Common myeloid progenitor, CD34-positive (primary cell): ENCODE data around the gene AVPR2.

Experiments used
- CTCF ChIA-PET: fragments of 350-600 bp; sonication (Branson Sonifier 250); formaldehyde crosslinking; loops from one replicate; lab custom pipeline; 2021; ENCODE audit warnings: antibody characterized with exemption; lab: Charles Lee
- POLR2A ChIA-PET: fragments of 350-600 bp; sonication (Branson Sonifier 250); formaldehyde crosslinking; loops from one replicate; lab custom pipeline; 2021; ENCODE audit warnings: antibody characterized with exemption; lab: Charles Lee
- DNase-seq, 3 donors: peaks; one replicate each; pipeline versions ENCODE4 v3.0.0 to v3.0.0-alpha.2; 2013
- H3K27ac ChIP-seq, 2 experiments: 1 replicate in 1 of 2; 2 replicates in 1 of 2; pipeline ENCODE4 v1.7.0; 2013; ENCODE audit warnings: inconsistent platforms in 2 of 2, low read length in 2 of 2, mild to moderate bottlenecking in 2 of 2, low read depth in 1 of 2, moderate library complexity in 1 of 2; ENCODE audit not compliant: severe bottlenecking in 2 of 2, insufficient read depth in 1 of 2, poor library complexity in 1 of 2
- H3K27me3 ChIP-seq, 5 experiments: replicated peaks in 2 of 5; 1 replicate in 3 of 5; 2 replicates in 2 of 5; pipeline versions ENCODE4 v1.6.1 to v1.7.0; 2013; ENCODE audit warnings: low read length in 4 of 5, mild to moderate bottlenecking in 2 of 5, moderate library complexity in 2 of 5, inconsistent platforms in 1 of 5; ENCODE audit not compliant: insufficient read depth in 5 of 5, control insufficient read depth in 4 of 5
- H3K36me3 ChIP-seq, 4 experiments: 1 replicate in 2 of 4; 2 replicates in 2 of 4; pipeline versions ENCODE4 v1.6.1 to v1.7.0; 2013; ENCODE audit warnings: low read length in 3 of 4, control low read depth in 1 of 4, mild to moderate bottlenecking in 1 of 4; ENCODE audit not compliant: control insufficient read depth in 4 of 4, insufficient read depth in 4 of 4
- H3K4me1 ChIP-seq, 4 experiments: 1 replicate in 3 of 4; 2 replicates in 1 of 4; pipeline versions ENCODE4 v1.6.1 to v1.7.1; 2013; ENCODE audit warnings: low read length in 3 of 4, mild to moderate bottlenecking in 3 of 4, control low read depth in 1 of 4, inconsistent platforms in 1 of 4, moderate library complexity in 1 of 4; ENCODE audit not compliant: control insufficient read depth in 4 of 4, insufficient read depth in 4 of 4; ENCODE audit errors: control extremely low read depth in 1 of 4
- H3K4me3 ChIP-seq, 7 experiments: 1 replicate in 4 of 7; 2 replicates in 3 of 7; pipeline versions ENCODE4 v1.5.1 to v1.7.0; 2013; ENCODE audit warnings: mild to moderate bottlenecking in 7 of 7, low read length in 6 of 7, moderate library complexity in 6 of 7, inconsistent platforms in 2 of 7, low read depth in 2 of 7, control low read depth in 1 of 7; ENCODE audit not compliant: insufficient read depth in 4 of 7, control insufficient read depth in 1 of 7; ENCODE audit errors: extremely low read depth in 1 of 7
- H3K9me3 ChIP-seq, 5 experiments: 1 replicate in 4 of 5; 2 replicates in 1 of 5; pipeline versions ENCODE4 v1.6.1 to v1.7.1; 2013; ENCODE audit warnings: low read length in 4 of 5, mild to moderate bottlenecking in 2 of 5, inconsistent platforms in 1 of 5, low read depth in 1 of 5, moderate library complexity in 1 of 5; ENCODE audit not compliant: control insufficient read depth in 4 of 5, insufficient read depth in 2 of 5; ENCODE audit errors: control extremely low read depth in 1 of 5
- WGBS: methylation state at CpG from one replicate; pipeline ENCODE4 v1.1.5; 2013; ENCODE audit not compliant: insufficient coverage; 5-methylcytosine and 5-hydroxymethylcytosine counted together

Gene AVPR2

DNA sequence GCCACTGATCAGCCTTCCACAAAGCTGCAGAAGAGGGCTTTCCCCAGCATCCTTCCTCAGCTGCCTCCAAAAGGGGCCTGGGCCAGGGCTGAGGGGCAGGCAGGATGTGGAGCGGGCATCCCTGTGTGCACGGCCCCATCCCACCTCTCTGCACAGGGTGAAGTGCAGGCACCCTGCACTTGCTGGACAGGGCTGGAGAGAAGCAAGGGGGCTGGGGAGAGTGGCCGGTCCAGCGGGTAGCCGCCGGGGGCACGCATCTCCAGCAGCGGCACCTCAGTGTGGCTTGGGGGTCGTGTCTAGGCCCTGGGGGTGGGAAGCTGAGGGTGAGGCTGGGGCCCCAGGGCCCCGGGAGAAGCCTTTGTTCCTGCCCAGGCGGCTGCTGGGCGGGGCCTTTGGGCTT, 3.0 kb downstream of the AVPR2 start:
- 81% methylated on average over 6 of the region's 12 CpGs for WGBS
- peaks cover 0 to 13% (median 0%) of the 10 kb centered on the region in 5 experiments for H3K27me3 ChIP-seq
- H3K9me3 ChIP-seq = no peaks in the 10 kb centered on the region
- H3K36me3 ChIP-seq = peaks cover 0 to 36% (median 22%) of the 10 kb centered on the region in 4 experiments
- no peak overlapping the region for H3K27ac ChIP-seq
- no peak overlapping the region for H3K4me3 ChIP-seq
- no peak for DNase-seq
- POLR2A ChIA-PET = no interaction called here
- H3K4me1 ChIP-seq = peaks cover 0 to 28% (median 25%) of the 10 kb centered on the region in 4 experiments
- CTCF ChIA-PET = interaction anchor here (1.3 to 2.6 kb wide), 5 partner anchors 10 to 61 kb away, joined by 4 to 11 read pairs (median 5); no protein-coding TSS in a partner anchor

DNA sequence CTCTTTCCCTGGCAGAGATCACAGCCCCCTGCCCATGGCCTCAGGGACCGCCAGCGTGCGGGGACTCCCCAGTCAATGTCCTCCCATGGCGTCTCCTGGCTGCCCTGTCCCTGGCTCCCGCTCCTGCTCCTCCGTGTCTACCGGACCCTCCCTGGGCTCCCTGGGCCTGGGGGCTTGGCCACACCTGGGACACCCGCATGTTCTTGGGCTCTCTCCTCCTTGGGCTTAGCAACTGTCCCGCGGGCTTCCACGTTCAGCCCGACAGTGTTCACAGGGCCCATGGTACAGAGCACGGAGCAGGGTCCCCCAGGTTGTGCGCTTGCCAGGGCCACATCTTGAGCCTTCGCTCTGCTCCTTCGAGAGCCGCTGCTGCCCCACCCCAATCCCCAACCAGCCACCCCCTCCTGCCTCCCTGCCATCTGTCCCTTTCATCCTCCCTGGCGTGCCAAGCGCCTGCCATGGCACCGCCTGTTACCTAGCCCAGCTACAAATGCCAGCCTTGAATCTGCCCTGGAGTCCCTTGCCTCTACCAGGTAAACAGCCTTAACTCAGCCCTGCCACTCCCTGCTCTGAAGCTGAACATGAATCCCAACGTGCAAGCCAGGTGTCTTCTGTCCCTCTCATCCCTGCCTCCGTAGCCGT, 3.9 kb downstream of the AVPR2 start:
- Histone ChIP-seq H3K9me3 (no peaks in the 10 kb centered on the region), H3K4me1 (peaks cover 0 to 22% (median 18%) of the 10 kb centered on the region in 4 experiments), H3K27me3 (peaks cover 0 to 13% (median 0%) of the 10 kb centered on the region in 5 experiments), H3K27ac (no peak overlapping the region), H3K36me3 (peaks cover 0 to 44% (median 26%) of the 10 kb centered on the region in 4 experiments), H3K4me3 (no peak overlapping the region)
- ChIA-PET POLR2A (no interaction called here), CTCF (interaction anchor here (1.7 to 1.8 kb wide), 2 partner anchors 17 to 38 kb away, joined by 4 read pairs; no protein-coding TSS in a partner anchor)
- WGBS = 91% methylated on average over 15 of the region's 23 CpGs
- DNase-seq = no peak

DNA sequence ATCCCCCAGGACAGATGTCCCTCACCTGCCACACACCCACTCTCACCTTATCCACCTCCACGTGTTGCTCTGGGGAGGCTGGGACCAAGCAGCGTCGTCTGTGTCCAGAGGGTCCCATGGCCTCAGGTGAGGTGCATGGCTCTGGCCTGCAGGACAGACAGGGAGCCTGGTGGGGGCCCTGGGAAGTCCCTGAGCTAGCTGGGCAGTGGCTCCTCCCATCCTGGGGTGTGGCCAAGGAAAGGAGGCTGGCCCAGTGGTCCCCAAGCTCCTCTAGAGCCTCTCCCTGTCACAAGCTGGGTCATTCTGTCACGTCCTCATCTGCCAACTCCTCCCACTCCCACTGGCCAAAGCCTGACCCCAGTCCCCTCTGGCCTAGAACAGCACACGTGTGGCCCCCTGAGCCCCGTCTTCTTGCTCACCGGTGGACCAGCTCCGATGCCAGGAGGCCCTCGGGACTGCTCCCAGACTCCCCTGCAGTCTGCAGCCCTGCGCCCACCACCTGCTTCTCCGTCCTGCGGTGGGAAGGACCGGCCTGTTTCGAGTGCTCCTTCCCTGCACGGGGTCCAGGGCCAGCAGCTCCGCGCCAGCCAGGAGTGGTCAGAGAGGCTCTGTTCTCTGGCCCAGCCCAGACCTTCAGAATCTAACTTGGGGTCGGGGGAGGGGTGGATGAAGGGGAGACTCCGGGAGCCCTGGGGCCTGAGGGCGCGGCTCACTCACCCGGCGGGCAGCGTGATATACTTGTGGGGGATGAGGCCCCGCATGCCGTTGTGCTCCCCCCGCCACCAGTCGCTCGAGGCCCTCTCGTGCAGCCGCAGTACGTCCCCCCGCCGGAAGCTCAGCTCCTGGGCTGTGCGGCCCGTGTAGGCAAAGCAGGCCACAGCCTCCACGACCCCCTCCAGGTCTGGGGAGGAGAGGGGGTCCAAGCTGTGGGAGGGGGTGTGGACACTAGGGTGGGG, 4.8 kb downstream of the AVPR2 start:
- Histone ChIP-seq H3K4me1 (peaks cover 0 to 14% (median 9%) of the 10 kb centered on the region in 4 experiments), H3K27me3 (peaks cover 0 to 15% (median 0%) of the 10 kb centered on the region in 5 experiments), H3K27ac (no peak overlapping the region), H3K4me3 (no peak overlapping the region), H3K9me3 (no peaks in the 10 kb centered on the region), H3K36me3 (peaks cover 0 to 52% (median 32%) of the 10 kb centered on the region in 4 experiments)
- 91% methylated on average over 29 of the region's 37 CpGs for WGBS
- ChIA-PET POLR2A (no interaction called here), CTCF (interaction anchor here (1.1 to 1.8 kb wide), 2 partner anchors 16 to 38 kb away, joined by 3 to 4 read pairs; no protein-coding TSS in a partner anchor)
- DNase-seq = no peak

DNA sequence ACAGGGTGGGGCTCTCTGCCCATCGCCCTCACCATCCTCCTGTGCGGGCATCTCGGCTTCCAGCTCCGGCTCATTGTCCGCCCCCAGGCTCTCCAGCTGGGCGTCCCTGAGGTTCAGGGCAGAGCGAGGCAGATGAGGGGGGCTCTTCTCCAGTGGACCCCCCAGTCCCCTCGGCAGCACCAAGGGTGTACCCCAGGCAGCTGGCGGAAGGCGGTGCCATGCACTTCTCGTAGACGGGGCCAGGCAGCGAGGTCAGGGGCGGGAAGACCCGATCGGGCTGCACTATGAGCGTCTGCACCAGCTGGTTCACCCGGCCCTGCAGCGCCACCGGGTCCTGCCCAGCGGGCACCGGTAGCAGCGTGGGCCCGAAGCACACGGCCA, 5.5 kb downstream of the AVPR2 start:
- ChIA-PET CTCF (interaction anchor here (1.8 kb wide), 1 partner anchor 15 kb away, joined by 4 read pairs; no protein-coding TSS in a partner anchor), POLR2A (no interaction called here)
- H3K4me1 ChIP-seq = peaks cover 0 to 8% (median 2%) of the 10 kb centered on the region in 4 experiments
- H3K27me3 ChIP-seq = peaks cover 0 to 14% (median 0%) of the 10 kb centered on the region in 5 experiments
- no peak overlapping the region for H3K27ac ChIP-seq
- H3K36me3 ChIP-seq = peaks cover 0 to 56% (median 33%) of the 10 kb centered on the region in 4 experiments
- H3K9me3 ChIP-seq = no peaks in the 10 kb centered on the region
- no peak overlapping the region for H3K4me3 ChIP-seq
- WGBS = 93% methylated on average over 25 of the region's 25 CpGs
- DNase-seq = no peak

DNA sequence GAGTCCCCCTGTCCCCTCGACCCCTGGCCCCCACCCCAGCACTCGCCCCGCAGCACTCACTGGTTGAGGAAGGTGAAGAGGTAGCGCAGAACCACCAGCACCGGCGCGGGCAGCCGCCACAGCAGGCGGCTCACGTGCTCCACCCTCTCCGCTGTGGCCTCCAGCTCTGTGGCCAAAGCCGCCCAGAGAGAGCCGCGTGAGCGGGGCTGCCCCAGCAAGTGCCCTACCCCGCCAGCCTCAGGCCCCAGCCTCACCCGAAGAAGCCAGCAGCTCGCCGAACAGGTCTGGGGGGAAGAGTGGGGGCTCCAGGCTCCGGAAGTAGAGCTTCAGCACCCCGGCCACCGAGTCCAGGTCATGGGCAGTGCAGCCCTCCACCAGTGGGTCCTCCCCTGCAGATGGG, 6.0 kb downstream of the AVPR2 start:
- POLR2A ChIA-PET = no interaction called here
- 95% methylated on average over 12 of the region's 22 CpGs for WGBS

DNA sequence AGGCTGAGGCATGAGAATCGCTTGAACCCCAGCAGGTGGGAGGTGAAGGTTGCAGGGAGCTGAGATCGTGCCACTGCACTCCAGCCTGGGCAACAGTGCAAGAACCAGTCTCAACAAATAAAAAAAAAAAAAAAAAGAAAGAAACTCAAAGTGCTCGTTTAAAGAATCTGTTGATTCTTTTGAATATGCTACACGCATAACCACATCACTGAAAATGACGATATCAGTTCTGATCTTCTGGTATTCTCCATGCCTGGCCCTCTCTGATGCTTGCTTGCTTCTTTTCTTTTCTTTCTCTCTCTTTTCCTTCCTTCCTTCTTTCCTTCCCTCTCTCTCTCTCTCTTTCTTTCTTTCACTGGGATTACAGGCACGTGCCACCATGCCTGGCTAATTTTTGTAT, 7.3 kb downstream of the AVPR2 start:
- Histone ChIP-seq H3K9me3 (no peaks in the 10 kb centered on the region), H3K27me3 (peaks cover 0 to 7% (median 0%) of the 10 kb centered on the region in 5 experiments), H3K27ac (peak overlapping the region in 1 of 2 experiments; percentile 11), H3K4me1 (no peaks in the 10 kb centered on the region), H3K36me3 (peaks cover 0 to 66% (median 38%) of the 10 kb centered on the region in 4 experiments), H3K4me3 (no peak overlapping the region)
- ChIA-PET CTCF (interaction anchor here (0.7 to 3.0 kb wide), 4 partner anchors 10 to 365 kb away, joined by 3 to 19 read pairs (median 4); no protein-coding TSS in a partner anchor), POLR2A (no interaction called here)
- DNase-seq = no peak
- WGBS = 94% methylated on average over 5 of the region's 6 CpGs

More for the DNA sequence above, 6.0 kb downstream of the AVPR2 start:
- Histone ChIP-seq H3K27ac (no peak overlapping the region), H3K4me3 (no peak overlapping the region), H3K36me3 (peaks cover 0 to 56% (median 33%) of the 10 kb centered on the region in 4 experiments), H3K4me1 (peaks cover 0 to 6% (median 0%) of the 10 kb centered on the region in 4 experiments), H3K27me3 (peaks cover 0 to 14% (median 0%) of the 10 kb centered on the region in 5 experiments), H3K9me3 (no peaks in the 10 kb centered on the region)
- DNase-seq = no peak
- CTCF ChIA-PET = interaction anchor here (1.0 to 3.0 kb wide), 3 partner anchors 12 to 40 kb away, joined by 3 to 19 read pairs (median 5); no protein-coding TSS in a partner anchor
